Activated naive CD4-positive, alpha-beta T cell treated with anti-CD3 and anti-CD28 coated beads, Interleukin-2, amount 50 U/mL, for 72 hours (primary cell): ENCODE results near the gene STX10. TPM values are rescaled to one million over a fixed set of nuclear protein-coding genes. Genes with fewer than 3 reads are reported as not detected.
"Not testable (repeated sequence)": the region's sequence is repeated elsewhere in the genome, so short reads cannot be mapped to it uniquely, and the experiment has no call there.

Experiments
- ATAC-seq, 2 donors: fragments of 150-1000 bp; cut with Tn5 transposase; 2 replicates each; pipeline ENCODE4 v1.10.0; 2021; ENCODE audit warnings: mild to moderate bottlenecking in 2 of 2, moderate library complexity in 2 of 2
- DNase-seq, 2 donors: peaks; one replicate each; pipeline ENCODE4 v3.0.0; 2021 to 2022; ENCODE audit warnings: low spot score in 2 of 2
- H3K27ac Mint-ChIP-seq, 2 donors: one replicate each; pipeline ENCODE4 v1.8.0; 2022; ENCODE audit warnings: mild to moderate bottlenecking in 2 of 2, mixed read lengths in 2 of 2
- H3K36me3 Mint-ChIP-seq, 2 donors: one replicate each; pipeline ENCODE4 v1.8.0; 2022; ENCODE audit warnings: mixed read lengths in 2 of 2
- H3K9me3 Mint-ChIP-seq, 2 donors: one replicate each; pipeline ENCODE4 v1.8.0; 2022; ENCODE audit warnings: mixed read lengths in 2 of 2
- total RNA-seq, 2 donors: library from RNA; stranded (reverse); gene quantifications; one replicate each; pipeline ENCODE4 v1.2.3, GENCODE V29; 2022

STX10 gene
- total RNA-seq, 2 donors from 2014 or later, result 67.2 to 77.1 TPM

GRCh38 chr19:13152974-13153568 is 2.9 kb upstream of the STX10 start:
- peak; percentile 97 to 99 for DNase-seq
- Mint-ChIP-seq H3K9me3 (no peaks in the 10 kb centered on the region), H3K27ac (peak overlapping the region; percentile 97 to 100), H3K36me3 (peaks cover 50 to 57% of the 10 kb centered on the region in 2 donors)
- peak; percentile 35 to 41 for ATAC-seq

GRCh38 chr19:13152356-13152973 is 2.3 kb upstream of the STX10 start:
- peaks cover 50 to 57% of the 10 kb centered on the region in 2 donors for H3K36me3 Mint-ChIP-seq
- DNase-seq (peak in 1 of 2 donors; percentile 62), ATAC-seq (peak; percentile 3 to 23)
- peak overlapping the region; percentile 97 to 100 for H3K27ac Mint-ChIP-seq
- no peaks in the 10 kb centered on the region for H3K9me3 Mint-ChIP-seq

- peak overlapping the region; percentile 97 to 100 for H3K27ac Mint-ChIP-seq
- DNase-seq (peak; percentile 91 to 97), ATAC-seq (peak; percentile 57 to 61)
- H3K9me3 Mint-ChIP-seq, result no peaks in the 10 kb centered on the region
- H3K36me3 Mint-ChIP-seq, result peaks cover 50 to 57% of the 10 kb centered on the region in 2 donors
These were observed 1.6 kb upstream of the STX10 start for GRCh38 chr19:13151605-13152355.

GRCh38 chr19:13150931-13151604 is 893 bp upstream of the STX10 start:
- H3K36me3 Mint-ChIP-seq, result peaks cover 50 to 57% of the 10 kb centered on the region in 2 donors
- peak overlapping the region; percentile 97 to 98 for H3K27ac Mint-ChIP-seq
- H3K9me3 Mint-ChIP-seq, result no peaks in the 10 kb centered on the region
- DNase-seq (peak in 1 of 2 donors; percentile 31), ATAC-seq (peak in 1 of 2 donors; percentile 5)

GRCh38 chr19:13149628-13150186 is 468 bp downstream of the STX10 start:
- H3K9me3 Mint-ChIP-seq, result no peaks in the 10 kb centered on the region
- H3K27ac Mint-ChIP-seq, result peak overlapping the region; percentile 97 to 98
- ATAC-seq (peak in 1 of 2 donors; percentile 2), DNase-seq (peak in 1 of 2 donors; percentile 47)
- H3K36me3 Mint-ChIP-seq, result peaks cover 45 to 51% of the 10 kb centered on the region in 2 donors

GRCh38 chr19:13149173-13149627 is 975 bp downstream of the STX10 start:
- peak overlapping the region; percentile 65 to 97 for H3K27ac Mint-ChIP-seq
- not testable (repeated sequence) for DNase-seq

GRCh38 chr19:13146763-13147563 is 3.2 kb downstream of the STX10 start:
- Mint-ChIP-seq H3K27ac (no peak overlapping the region), H3K36me3 (peaks cover 18 to 27% of the 10 kb centered on the region in 2 donors), H3K9me3 (no peaks in the 10 kb centered on the region)
- no peak for ATAC-seq
- DNase-seq, result no peak

More at GRCh38 chr19:13149173-13149627, 975 bp downstream of the STX10 start:
- not testable (repeated sequence) for ATAC-seq, H3K9me3 Mint-ChIP-seq
- H3K36me3 Mint-ChIP-seq, result peaks cover 40 to 46% of the 10 kb centered on the region in 2 donors

- Mint-ChIP-seq H3K36me3 (no peaks in the 10 kb centered on the region), H3K9me3 (no peaks in the 10 kb centered on the region), H3K27ac (no peak overlapping the region)
- no peak for DNase-seq
- no peak for ATAC-seq
These were observed 10.4 kb downstream of the STX10 start for GRCh38 chr19:13139633-13140311.

- DNase-seq (no peak), ATAC-seq (no peak)
- no peak overlapping the region for H3K27ac Mint-ChIP-seq
- H3K9me3 Mint-ChIP-seq, result no peaks in the 10 kb centered on the region
- no peaks in the 10 kb centered on the region for H3K36me3 Mint-ChIP-seq
These were observed 11.3 kb downstream of the STX10 start for GRCh38 chr19:13138916-13139198.

GRCh38 chr19:13138171-13138915 is 11.8 kb downstream of the STX10 start:
- DNase-seq (no peak), ATAC-seq (no peak)
- no peaks in the 10 kb centered on the region for H3K9me3 Mint-ChIP-seq
- H3K36me3 Mint-ChIP-seq, result peaks cover 0 to 2% of the 10 kb centered on the region in 2 donors
- H3K27ac Mint-ChIP-seq, result no peak overlapping the region

- H3K9me3 Mint-ChIP-seq, result no peaks in the 10 kb centered on the region
- H3K27ac Mint-ChIP-seq, result no peak overlapping the region
- peaks cover 0 to 10% of the 10 kb centered on the region in 2 donors for H3K36me3 Mint-ChIP-seq
- no peak for ATAC-seq
- DNase-seq, result no peak
These were observed 12.8 kb downstream of the STX10 start for GRCh38 chr19:13137290-13137794.

GRCh38 chr19:13135068-13136062 is 14.8 kb downstream of the STX10 start:
- Mint-ChIP-seq H3K36me3 (peaks cover 0 to 16% of the 10 kb centered on the region in 2 donors), H3K9me3 (no peaks in the 10 kb centered on the region)
- ATAC-seq, result no peak

GRCh38 chr19:13134626-13135025 is 15.5 kb downstream of the STX10 start:
- peaks cover 0 to 16% of the 10 kb centered on the region in 2 donors for H3K36me3 Mint-ChIP-seq
- no peaks in the 10 kb centered on the region for H3K9me3 Mint-ChIP-seq
- H3K27ac Mint-ChIP-seq, result peak overlapping the region; percentile 63 to 92

More at GRCh38 chr19:13135068-13136062, 14.8 kb downstream of the STX10 start:
- H3K27ac Mint-ChIP-seq, result peak overlapping the region in 1 of 2 donors; percentile 81
- DNase-seq, result no peak

More at GRCh38 chr19:13134626-13135025, 15.5 kb downstream of the STX10 start:
- ATAC-seq, result no peak
- no peak for DNase-seq
